Loucy (cell line): ENCODE results near the gene DGAT2.

ENCODE experiments used
- EZH2phosphoT487 ChIP-seq: fragments of 200-600 bp; IDR thresholded peaks from 2 replicates; pipeline ENCODE4 v1.6.1; 2018; ENCODE audit warnings: antibody characterized with exemption, mild to moderate bottlenecking, moderate library complexity, borderline replicate concordance
- TF ChIP-seq, protein P1 (sequence below): fragments of 200-600 bp; sonication (generic); conservative IDR thresholded peaks from 2 replicates; pipeline ENCODE4 v1.5.1; 2014; ENCODE audit warnings: mild to moderate bottlenecking, antibody characterized with exemption, low read length

DNA sequence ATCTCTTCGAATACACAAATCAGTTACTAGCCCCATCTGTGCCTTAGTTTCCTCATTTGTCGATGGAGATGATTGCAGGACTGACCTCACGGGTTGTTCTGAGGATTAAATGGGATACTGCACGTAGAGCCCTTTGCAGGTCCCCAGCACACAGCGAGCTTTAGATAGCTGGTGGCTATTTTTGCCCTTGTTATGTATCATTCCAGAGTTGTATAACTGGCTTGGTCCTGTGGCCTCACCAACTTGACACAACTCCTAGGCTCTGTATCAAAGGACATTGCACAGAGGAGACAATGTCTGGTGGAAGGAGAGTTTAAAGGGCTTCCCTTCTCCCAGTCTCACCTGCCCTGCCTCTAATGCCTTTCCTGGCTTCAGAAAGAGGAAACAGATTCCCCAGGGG lies 22.8 kb upstream of the DGAT2 start:
- TF ChIP-seq, protein P1, sequence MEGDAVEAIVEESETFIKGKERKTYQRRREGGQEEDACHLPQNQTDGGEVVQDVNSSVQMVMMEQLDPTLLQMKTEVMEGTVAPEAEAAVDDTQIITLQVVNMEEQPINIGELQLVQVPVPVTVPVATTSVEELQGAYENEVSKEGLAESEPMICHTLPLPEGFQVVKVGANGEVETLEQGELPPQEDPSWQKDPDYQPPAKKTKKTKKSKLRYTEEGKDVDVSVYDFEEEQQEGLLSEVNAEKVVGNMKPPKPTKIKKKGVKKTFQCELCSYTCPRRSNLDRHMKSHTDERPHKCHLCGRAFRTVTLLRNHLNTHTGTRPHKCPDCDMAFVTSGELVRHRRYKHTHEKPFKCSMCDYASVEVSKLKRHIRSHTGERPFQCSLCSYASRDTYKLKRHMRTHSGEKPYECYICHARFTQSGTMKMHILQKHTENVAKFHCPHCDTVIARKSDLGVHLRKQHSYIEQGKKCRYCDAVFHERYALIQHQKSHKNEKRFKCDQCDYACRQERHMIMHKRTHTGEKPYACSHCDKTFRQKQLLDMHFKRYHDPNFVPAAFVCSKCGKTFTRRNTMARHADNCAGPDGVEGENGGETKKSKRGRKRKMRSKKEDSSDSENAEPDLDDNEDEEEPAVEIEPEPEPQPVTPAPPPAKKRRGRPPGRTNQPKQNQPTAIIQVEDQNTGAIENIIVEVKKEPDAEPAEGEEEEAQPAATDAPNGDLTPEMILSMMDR = no peak
- TF ChIP-seq EZH2phosphoT487 = no peak
